OCI-LY3 (cell line): Measurements from ENCODE around the gene NYNRIN.

Source experiments
- H2AFZ ChIP-seq: fragments of 200-600, 300-600 bp; shearing (Covaris generic); 2 replicates; pipeline ENCODE4 v1.6.0; 2014; ENCODE audit warnings: antibody characterized with exemption, low read depth, low read length
- H3K27ac ChIP-seq: fragments of 200-600, 300-600 bp; sonication (generic); 2 replicates; pipeline ENCODE4 v1.5.1; 2014; ENCODE audit warnings: mild to moderate bottlenecking, low read length, moderate library complexity, mixed read lengths
- H3K27me3 ChIP-seq: fragments of 200-600, 300-600 bp; sonication (generic); 2 replicates; pipeline ENCODE4 v1.6.1; 2014; ENCODE audit warnings: low read depth, low read length, mixed read lengths
- H3K36me3 ChIP-seq: fragments of 200-600, 300-600 bp; sonication (generic); replicated peaks from 2 replicates; pipeline ENCODE3; 2014; ENCODE audit warnings: low read depth, low read length, mixed read lengths
- H3K4me1 ChIP-seq: fragments of 300-600, 200-600 bp; sonication (generic); 2 replicates; pipeline ENCODE4 v1.6.1; 2014; ENCODE audit warnings: low read length, mixed read lengths
- H3K4me2 ChIP-seq: fragments of 200-600, 300-600 bp; sonication (generic); 2 replicates; pipeline ENCODE4 v1.6.1; 2014; ENCODE audit warnings: low read length, mixed read lengths
- H3K4me3 ChIP-seq: fragments of 300-600, 200-600 bp; sonication (generic); 2 replicates; pipeline ENCODE4 v1.5.1; 2014; ENCODE audit warnings: antibody characterized with exemption, mild to moderate bottlenecking, low read length, moderate library complexity
- H3K79me2 ChIP-seq: fragments of 300-600, 200-600 bp; shearing (Covaris generic); 2 replicates; pipeline ENCODE4 v1.6.1; 2014; ENCODE audit warnings: mild to moderate bottlenecking, low read length, mixed read lengths
- H3K9ac ChIP-seq: fragments of 300-600, 200-600 bp; shearing (Covaris generic); 2 replicates; pipeline ENCODE4 v1.6.0; 2014; ENCODE audit warnings: mild to moderate bottlenecking, low read length, moderate library complexity
- H3K9me3 ChIP-seq: fragments of 200-600, 300-600 bp; shearing (Covaris generic); 2 replicates; pipeline ENCODE4 v1.6.1; 2014; ENCODE audit warnings: low read length, mixed read lengths; ENCODE audit not compliant: insufficient read depth
- H4K20me1 ChIP-seq: fragments of 200-600, 300-600 bp; sonication (generic); 2 replicates; pipeline ENCODE4 v1.6.1; 2016; ENCODE audit warnings: low read length, mixed read lengths; ENCODE audit not compliant: insufficient read depth
- CTCF ChIP-seq: fragments of 200-600, 300-600 bp; sonication (generic); IDR thresholded peaks from 2 replicates; pipeline ENCODE4 v1.5.1; 2014; ENCODE audit warnings: antibody characterized with exemption, low read length, low read depth
- EZH2phosphoT487 ChIP-seq: fragments of 200-600 bp; shearing (Covaris generic); IDR thresholded peaks from 2 replicates; pipeline ENCODE4 v1.6.1; 2018; ENCODE audit warnings: antibody characterized with exemption, mixed run types, low read depth

The NYNRIN gene

GRCh38 chr14:24362241-24362960 lies 36.4 kb upstream of the NYNRIN start:
- Histone ChIP-seq H3K4me2 (no peak overlapping the region), H3K4me3 (no peak overlapping the region), H3K79me2 (no peaks in the 10 kb centered on the region), H3K9me3 (no peaks in the 10 kb centered on the region), H3K27ac (no peak overlapping the region), H3K9ac (no peak overlapping the region), H3K36me3 (no peaks in the 10 kb centered on the region), H2AFZ (no peak overlapping the region), H3K4me1 (peaks cover 14% of the 10 kb centered on the region), H3K27me3 (peaks cover 1% of the 10 kb centered on the region; the same call in 1 of the 2 replicates), H4K20me1 (no peaks in the 10 kb centered on the region)
- TF ChIP-seq EZH2phosphoT487, result no peak
- no peak for TF ChIP-seq CTCF

- Histone ChIP-seq H3K36me3 (no peaks in the 10 kb centered on the region), H3K27me3 (no peaks in the 10 kb centered on the region), H3K9me3 (no peaks in the 10 kb centered on the region), H4K20me1 (no peaks in the 10 kb centered on the region), H3K27ac (no peak overlapping the region), H3K9ac (no peak overlapping the region), H2AFZ (no peak overlapping the region), H3K4me1 (peaks cover 14% of the 10 kb centered on the region), H3K4me3 (no peak overlapping the region), H3K4me2 (no peak overlapping the region), H3K79me2 (no peaks in the 10 kb centered on the region)
- TF ChIP-seq CTCF, result no peak
- TF ChIP-seq EZH2phosphoT487, result no peak
These were observed 35.4 kb upstream of the NYNRIN start for GRCh38 chr14:24363401-24363800.

- H3K27ac ChIP-seq, result no peak overlapping the region
These were observed 34.0 kb upstream of the NYNRIN start for GRCh38 chr14:24364841-24365240.

More at GRCh38 chr14:24364841-24365240, 34.0 kb upstream of the NYNRIN start:
- H3K9ac ChIP-seq, result no peak overlapping the region
- H3K4me2 ChIP-seq, result peak overlapping the region; percentile 74; the same call in 1 of the 2 replicates
- no peaks in the 10 kb centered on the region for H3K79me2 ChIP-seq
- H3K36me3 ChIP-seq, result no peaks in the 10 kb centered on the region
- no peak overlapping the region for H3K4me3 ChIP-seq
- no peak overlapping the region for H2AFZ ChIP-seq
- H4K20me1 ChIP-seq, result no peaks in the 10 kb centered on the region
- H3K27me3 ChIP-seq, result no peaks in the 10 kb centered on the region
- TF ChIP-seq EZH2phosphoT487, result no peak
- TF ChIP-seq CTCF, result no peak
- peaks cover 18% of the 10 kb centered on the region for H3K4me1 ChIP-seq
- H3K9me3 ChIP-seq, result no peaks in the 10 kb centered on the region
